Cardiac fibroblast (primary cell): ENCODE measurements around the gene GIPR.
"Not testable (repeated sequence)": the region's sequence is repeated elsewhere in the genome, so short reads cannot be mapped to it uniquely, and the experiment has no call there.

Experiments
- DNase-seq, 2 donors: peaks; one replicate each; pipeline versions ENCODE4 v3.0.0 to v3.0.0-alpha.2; 2010; ENCODE audit warnings: low read depth in 2 of 2
- H3K4me3 ChIP-seq, 2 donors: replicated peaks in 1 of 2; 1 replicate in 1 of 2; 2 replicates in 1 of 2; pipeline ENCODE4 v1.5.1; 2011; ENCODE audit warnings: low read depth in 2 of 2, low read length in 2 of 2, mild to moderate bottlenecking in 2 of 2, moderate library complexity in 1 of 2
- CTCF ChIP-seq: IDR thresholded peaks from one replicate; pipeline ENCODE4 v1.5.1; 2011; ENCODE audit warnings: low read depth, mild to moderate bottlenecking, low read length, inconsistent platforms

GIPR gene

GRCh38 chr19:45717983-45718650 is 50.1 kb downstream of the GIPR start:
- TF ChIP-seq CTCF, result no peak
- no peak for DNase-seq
- peak overlapping the region; percentile 26 to 35 for H3K4me3 ChIP-seq

- not testable (repeated sequence) for DNase-seq, H3K4me3 ChIP-seq
Observed at GRCh38 chr19:45720065-45720464, 52.0 kb downstream of the GIPR start.

- not testable (repeated sequence) for DNase-seq, H3K4me3 ChIP-seq
Observed at GRCh38 chr19:45728683-45729082, 60.7 kb downstream of the GIPR start.

GRCh38 chr19:45729800-45730290 is 61.8 kb downstream of the GIPR start:
- DNase-seq, result peak in 1 of 2 donors; percentile 15

GRCh38 chr19:45730368-45731288 is 62.6 kb downstream of the GIPR start, which contains the start of gene FBXO46:
FBXO46 (minus strand) TSS chr19:45730896; CDS start chr19:45713495, 17,401 bp downstream.
- H3K4me3 ChIP-seq, result peak within 1 kb of the TSS; percentile 92 to 94
- peak; percentile 99 to 100 for DNase-seq
- no peak for TF ChIP-seq CTCF

More at GRCh38 chr19:45729800-45730290, 61.8 kb downstream of the GIPR start:
- no peak for TF ChIP-seq CTCF
- H3K4me3 ChIP-seq, result peak overlapping the region; percentile 92 to 94
